HEK293 (cell line): ENCODE results near the gene CCDC110.

Source experiments
- AEBP2 ChIP-seq: fragments of 450-650 bp; formaldehyde crosslinking; IDR thresholded peaks from 2 replicates; pipeline ENCODE4 v1.5.1; 2016; ENCODE audit warnings: missing biosample characterization, missing genetic modification characterization, borderline replicate concordance
- EGR2 ChIP-seq: fragments of 450-650 bp; formaldehyde crosslinking; IDR thresholded peaks from 2 replicates; pipeline ENCODE4 v1.5.1; 2016; ENCODE audit warnings: low read depth, missing biosample characterization, missing genetic modification characterization
- GLI2 ChIP-seq: fragments of 450-650 bp; formaldehyde crosslinking; IDR thresholded peaks from 2 replicates; pipeline ENCODE4; 2017; ENCODE audit warnings: missing biosample characterization, missing genetic modification characterization, low read depth, borderline replicate concordance
- HOXD13 ChIP-seq: sonication (generic); formaldehyde crosslinking; IDR thresholded peaks from 2 replicates; pipeline ENCODE4 v1.8.0; 2022; ENCODE audit warnings: missing genetic modification reagents, borderline replicate concordance
- INSM2 ChIP-seq: fragments of 450-650 bp; formaldehyde crosslinking; IDR thresholded peaks from 2 replicates; pipeline ENCODE4 v1.5.1; 2016; ENCODE audit warnings: missing biosample characterization, missing genetic modification characterization
- MYNN ChIP-seq: fragments of 450-650 bp; formaldehyde crosslinking; IDR thresholded peaks from 2 replicates; pipeline ENCODE4 v1.5.1; 2016; ENCODE audit warnings: missing biosample characterization, missing genetic modification characterization, borderline replicate concordance
- PBX3 ChIP-seq: sonication (generic); formaldehyde crosslinking; IDR thresholded peaks from 2 replicates; pipeline ENCODE4 v1.8.1; 2022; ENCODE audit warnings: mild to moderate bottlenecking, moderate library complexity, missing genetic modification reagents
- PRDM10 ChIP-seq: fragments of 450-650 bp; formaldehyde crosslinking; IDR thresholded peaks from 2 replicates; pipeline ENCODE4 v1.5.1; 2016; ENCODE audit warnings: missing biosample characterization, missing genetic modification characterization
- REST ChIP-seq: fragments of 450-650 bp; formaldehyde crosslinking; IDR thresholded peaks from 2 replicates; pipeline ENCODE4 v1.5.1; 2016; ENCODE audit warnings: missing biosample characterization, missing genetic modification characterization
- SP7 ChIP-seq: fragments of 450-650 bp; formaldehyde crosslinking; IDR thresholded peaks from 2 replicates; pipeline ENCODE4 v1.5.1; 2016; ENCODE audit warnings: missing biosample characterization, missing genetic modification characterization
- ZBTB10 ChIP-seq: fragments of 450-650 bp; formaldehyde crosslinking; IDR thresholded peaks from 2 replicates; pipeline ENCODE4 v1.5.1; 2016; ENCODE audit warnings: missing biosample characterization, missing genetic modification characterization
- ZBTB20 ChIP-seq: fragments of 450-650 bp; formaldehyde crosslinking; IDR thresholded peaks from 2 replicates; pipeline ENCODE4 v1.5.1; 2016; ENCODE audit warnings: missing biosample characterization, missing genetic modification characterization
- ZBTB26 ChIP-seq: fragments of 450-650 bp; formaldehyde crosslinking; optimal IDR thresholded peaks from 2 replicates; pipeline ENCODE3; 2016; ENCODE audit warnings: missing biosample characterization, mild to moderate bottlenecking, missing genetic modification characterization
- ZBTB48 ChIP-seq: fragments of 450-650 bp; formaldehyde crosslinking; IDR thresholded peaks from 2 replicates; pipeline ENCODE4 v1.5.1; 2016; ENCODE audit warnings: missing biosample characterization, missing genetic modification characterization
- ZBTB7A ChIP-seq: fragments of 450-650 bp; formaldehyde crosslinking; IDR thresholded peaks from 2 replicates; pipeline ENCODE4 v1.5.1; 2016; ENCODE audit warnings: low read depth, missing biosample characterization, missing genetic modification characterization
- ZBTB8A ChIP-seq: fragments of 450-650 bp; formaldehyde crosslinking; IDR thresholded peaks from 2 replicates; pipeline ENCODE4 v1.5.1; 2016; ENCODE audit warnings: missing biosample characterization, missing genetic modification characterization
- ZFP37 ChIP-seq: fragments of 450-650 bp; formaldehyde crosslinking; IDR thresholded peaks from 2 replicates; pipeline ENCODE4 v1.5.1; 2016; ENCODE audit warnings: missing biosample characterization, missing genetic modification characterization
- ZNF202 ChIP-seq: fragments of 450-650 bp; formaldehyde crosslinking; IDR thresholded peaks from 2 replicates; pipeline ENCODE4 v1.5.1; 2016; ENCODE audit warnings: missing biosample characterization, missing genetic modification characterization, borderline replicate concordance
- ZNF223 ChIP-seq: fragments of 450-650 bp; formaldehyde crosslinking; IDR thresholded peaks from 2 replicates; pipeline ENCODE4 v1.5.1; 2016; ENCODE audit warnings: missing biosample characterization, missing genetic modification characterization
- ZNF354C ChIP-seq: fragments of 450-650 bp; formaldehyde crosslinking; IDR thresholded peaks from 2 replicates; pipeline ENCODE4 v1.5.1; 2016; ENCODE audit warnings: missing biosample characterization, missing genetic modification characterization, low read depth, borderline replicate concordance
- ZNF544 ChIP-seq: fragments of 450-650 bp; formaldehyde crosslinking; IDR thresholded peaks from 2 replicates; pipeline ENCODE4 v1.5.0; 2017; ENCODE audit warnings: missing biosample characterization, missing genetic modification characterization
- ZNF777 ChIP-seq: fragments of 450-650 bp; formaldehyde crosslinking; IDR thresholded peaks from 2 replicates; pipeline ENCODE4 v1.5.1; 2017; ENCODE audit warnings: missing biosample characterization, missing genetic modification characterization, borderline replicate concordance

The CCDC110 gene

GRCh38 chr4:185395956-185396723 is 75.4 kb downstream of the CCDC110 start (continued):
- TF ChIP-seq INSM2 (tag by site-specific recombination) (peak; percentile 74; the same call in 1 of the 2 replicates), PRDM10 (0 out of 2 replicates have a peak, but pooled peaks have one; percentile 19), ZNF202 (tag by site-specific recombination) (no peak), ZNF223 (tag by site-specific recombination) (no peak), ZFP37 (tag by site-specific recombination) (peak; percentile 92), AEBP2 (no peak), ZNF777 (tag by site-specific recombination) (peak; percentile 83; the same call in 1 of the 2 replicates), SP7 (tag by site-specific recombination) (peak; percentile 70), ZBTB20 (tag by site-specific recombination) (peak; percentile 80), ZNF354C (tag by site-specific recombination) (no peak), ZBTB7A (tag by site-specific recombination) (peak; percentile 82; the same call in 1 of the 2 replicates), EGR2 (tag by site-specific recombination) (peak; percentile 40; the same call in 1 of the 2 replicates), ZBTB48 (tag by site-specific recombination) (peak; percentile 93), HOXD13 (CRISPR knock-in tag) (no peak), ZBTB26 (tag by site-specific recombination) (peak; percentile 97), REST (tag by site-specific recombination) (peak; percentile 94), ZBTB8A (tag by site-specific recombination) (peak; percentile 47), GLI2 (tag by site-specific recombination) (no peak), PBX3 (CRISPR knock-in tag) (peak; percentile 52; the same call in 1 of the 2 replicates), ZNF544 (tag by site-specific recombination) (no peak), ZBTB10 (tag by site-specific recombination) (peak; percentile 82; the same call in 1 of the 2 replicates), MYNN (no peak)
